ENCODE measurements around the gene FOXO6.

Gene FOXO6

DNA sequence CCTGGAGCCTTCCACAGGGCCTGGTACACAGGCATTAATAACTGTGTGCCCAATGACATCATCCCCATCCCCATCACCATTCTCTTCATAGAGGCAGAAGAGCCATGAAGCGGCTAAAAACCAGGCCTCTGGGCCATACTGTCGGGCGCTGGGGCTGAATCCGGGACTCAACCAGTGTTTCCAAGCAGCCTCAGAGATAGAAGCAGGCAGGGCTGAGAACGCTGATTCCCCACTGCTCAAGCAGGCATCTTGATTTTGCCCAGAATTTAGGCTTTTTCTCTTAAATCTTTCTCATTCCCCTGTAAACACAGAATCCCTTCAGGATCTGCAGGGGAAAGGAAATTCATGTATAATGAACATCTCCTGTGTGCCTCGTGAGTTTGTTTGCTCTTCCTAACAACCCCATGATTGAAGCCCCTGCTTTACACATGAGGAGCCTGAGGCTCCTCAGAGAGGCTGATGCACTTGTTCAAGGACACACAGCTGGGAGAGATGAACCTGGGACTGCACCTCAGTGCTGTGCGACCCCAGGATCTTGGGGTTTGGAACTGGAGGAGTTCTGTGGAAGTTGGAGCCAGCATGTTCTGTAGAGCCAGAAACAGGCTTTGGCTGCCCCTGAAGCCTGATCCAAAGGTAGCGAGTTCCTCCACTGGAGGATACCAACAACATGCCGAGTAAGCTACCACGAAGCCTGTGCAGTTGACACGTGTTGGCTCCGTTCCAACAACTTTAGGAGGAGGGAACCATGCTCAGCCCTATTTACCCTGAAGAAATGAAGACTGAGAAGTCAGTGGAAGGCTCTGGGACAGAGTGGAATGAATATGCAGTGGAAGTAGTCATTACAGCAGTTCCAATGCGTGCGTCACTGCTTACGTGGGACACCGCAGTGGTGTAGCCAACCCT lies 67.8 kb downstream of the FOXO6 start:
- no peak for DNase-seq

DNA sequence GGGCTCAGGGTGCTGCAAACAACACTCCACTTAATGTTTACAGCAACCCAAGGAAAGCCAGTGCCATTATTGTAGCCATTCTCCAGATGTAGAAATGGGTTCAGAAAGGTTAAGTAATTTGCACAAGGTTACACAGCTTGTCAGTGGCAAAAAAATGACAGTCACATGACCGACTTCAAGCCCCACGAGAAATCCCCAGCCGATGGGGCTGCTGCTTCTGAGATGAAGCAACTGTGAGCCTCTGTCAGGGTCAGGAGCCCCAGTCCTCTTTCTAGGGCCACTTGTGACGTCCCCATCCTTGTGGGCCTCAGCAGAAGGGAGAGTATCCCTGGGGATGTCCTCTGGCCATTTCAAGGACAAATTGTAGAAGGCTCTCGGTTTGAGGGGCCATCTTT lies 68.4 kb downstream of the FOXO6 start:
- DNase-seq, result no peak

DNA sequence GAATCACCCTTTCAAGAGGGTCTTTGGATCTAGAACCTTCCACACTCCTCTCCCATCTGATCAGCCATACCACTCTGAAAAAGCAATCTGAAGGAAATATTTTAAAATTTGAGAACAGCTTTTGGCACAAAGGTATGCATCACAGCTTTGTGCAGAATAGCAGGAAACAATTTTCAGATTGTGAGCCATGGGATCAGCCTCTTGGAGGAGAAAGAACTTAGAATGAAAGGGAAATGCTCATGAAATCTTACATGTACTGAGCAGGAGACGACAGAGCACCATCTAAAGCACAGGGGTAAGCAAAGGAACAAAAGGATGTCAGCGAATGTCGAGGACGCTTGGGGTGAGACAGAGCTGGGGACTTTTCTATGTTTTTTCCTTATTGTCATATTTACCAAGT lies 68.8 kb downstream of the FOXO6 start:
- no peak for DNase-seq

DNA sequence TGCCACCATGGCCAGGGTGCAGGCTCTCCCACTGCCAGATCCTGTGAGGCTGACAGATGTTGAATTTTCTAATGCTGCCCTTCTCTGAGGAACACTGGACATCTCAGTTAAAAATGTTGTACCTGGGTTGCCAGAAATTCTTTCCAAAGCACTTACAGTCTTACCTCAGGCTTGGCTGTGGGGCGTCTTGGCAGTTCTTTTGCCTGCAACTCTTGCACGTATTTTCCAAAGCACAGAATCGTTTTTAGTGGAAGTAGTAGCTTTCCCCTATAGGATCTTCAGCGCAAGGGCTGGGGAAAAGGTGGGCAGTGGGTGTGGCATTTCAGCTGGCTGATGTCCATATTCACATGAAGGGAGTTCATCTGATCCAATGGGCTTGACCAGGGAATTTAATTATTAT lies 69.3 kb downstream of the FOXO6 start:
- DNase-seq, result no peak

DNA sequence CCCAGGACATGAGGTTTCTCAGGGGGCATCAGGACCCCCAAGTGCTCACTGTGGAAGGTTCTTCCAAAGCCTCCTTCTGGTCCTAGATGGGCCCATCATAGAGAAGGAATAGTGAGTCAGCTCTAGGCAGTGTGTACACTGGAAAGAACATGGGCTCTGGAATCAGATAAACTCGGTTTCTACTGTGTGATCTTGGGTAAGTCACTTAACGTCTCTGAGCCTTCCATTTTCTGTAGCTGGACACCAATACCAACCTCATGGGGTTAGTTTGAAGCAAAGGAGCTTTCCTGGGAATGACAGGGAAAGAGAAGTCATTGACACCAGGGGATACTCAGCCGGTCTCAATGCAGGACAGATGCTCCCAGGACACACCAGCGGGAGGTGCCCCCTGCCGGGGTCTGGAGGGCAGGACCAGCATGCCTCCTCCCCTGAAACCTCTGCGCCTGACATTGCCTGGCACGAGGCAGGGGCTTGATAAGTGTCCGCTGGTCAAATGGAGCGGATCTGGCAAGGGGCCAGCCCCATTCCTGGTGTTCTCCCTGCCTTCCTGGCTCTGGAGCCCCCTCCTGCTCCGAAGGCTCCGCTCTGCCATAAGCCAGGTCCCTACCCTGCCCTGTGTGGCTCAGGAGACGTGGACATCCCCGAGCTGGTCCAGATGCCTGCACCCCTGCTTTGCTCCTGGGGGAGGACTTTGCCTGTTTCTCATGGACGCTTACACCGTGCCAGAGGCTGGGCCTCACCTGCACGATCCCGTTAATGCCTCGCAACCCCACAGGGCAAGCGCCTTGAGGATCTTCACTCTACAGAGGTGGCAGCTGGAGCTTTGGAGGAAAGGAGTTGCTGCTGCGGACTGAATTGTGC lies 70.5 kb downstream of the FOXO6 start:
- DNase-seq, result no peak

Measured in CD4-positive, alpha-beta T cell treated with Interleukin-10 for 1 hour (primary cell).